ENCODE results near the gene ADAMTS7.
"Not testable (repeated sequence)": the region's sequence is repeated elsewhere in the genome, so short reads cannot be mapped to it uniquely, and the experiment has no call there.

The ADAMTS7 gene

DNA sequence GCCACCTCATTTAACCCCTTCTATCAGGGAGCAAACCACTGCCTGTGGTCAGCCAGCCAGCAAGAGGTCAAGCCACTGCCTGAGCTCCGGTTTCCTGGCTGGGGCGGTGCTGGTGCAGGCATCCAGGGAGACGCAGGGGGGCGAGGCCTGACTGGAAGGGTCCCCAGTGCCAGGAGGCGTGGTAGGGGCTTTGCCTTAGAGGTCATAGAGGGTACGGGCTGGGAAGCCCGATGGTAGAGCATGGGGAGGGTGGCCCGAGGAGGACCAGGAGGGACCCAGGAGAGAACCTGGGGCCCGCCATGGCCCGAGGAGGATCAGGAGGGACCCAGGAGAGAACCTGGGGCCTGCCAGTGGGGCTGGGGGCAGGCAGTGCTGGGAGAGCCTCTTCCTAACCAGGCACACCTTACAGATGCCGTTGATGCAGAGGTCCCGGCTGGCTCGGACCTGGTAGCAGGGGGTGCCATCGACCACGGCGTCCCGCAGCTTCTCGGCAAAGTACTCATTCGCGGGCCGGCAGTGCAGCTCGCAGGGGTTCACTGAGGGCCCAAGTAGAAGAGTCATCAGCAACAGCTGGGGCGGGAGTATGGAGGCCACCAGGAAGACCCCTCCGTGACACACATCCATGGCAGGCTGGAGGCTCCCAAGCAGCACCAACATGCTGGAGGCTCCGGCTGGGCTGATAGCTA is 37.4 kb downstream of the ADAMTS7 start:
- not testable (repeated sequence) for H3K4me1 ChIP-seq (ENCODE audit: control insufficient read depth, insufficient read depth, low read length); H3K4me3 ChIP-seq (ENCODE audit: low read length); H3K9ac ChIP-seq (ENCODE audit: low read length); H3K27ac ChIP-seq (ENCODE audit: low read depth, low read length); H3K27me3 ChIP-seq (ENCODE audit: control insufficient read depth, insufficient read depth, low read length); H3K36me3 ChIP-seq (ENCODE audit: control insufficient read depth, insufficient read depth, low read length)

DNA sequence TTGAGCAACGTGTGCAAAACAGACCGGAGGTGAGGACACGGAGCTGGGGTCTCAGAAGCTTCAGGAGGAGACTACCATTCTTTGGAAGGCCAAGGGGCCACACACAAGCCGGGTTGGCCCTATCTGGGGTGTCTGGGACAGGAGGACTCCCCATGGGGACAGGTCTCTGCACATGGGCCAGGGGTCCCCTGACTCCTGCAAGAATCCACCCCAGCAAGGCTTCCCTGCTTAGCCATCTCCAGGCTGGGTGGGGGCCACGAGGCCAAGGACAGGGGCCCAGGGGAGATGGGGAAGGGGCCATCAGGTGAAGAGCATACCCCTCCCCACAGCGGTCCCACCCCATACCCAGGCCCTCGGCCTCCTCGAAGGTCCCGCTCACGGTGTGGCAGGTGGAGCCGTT is 38.5 kb downstream of the ADAMTS7 start:
- no peaks in the 10 kb centered on the region for H3K27me3 ChIP-seq (ENCODE audit: control insufficient read depth, insufficient read depth, low read length)
- no peaks in the 10 kb centered on the region for H3K4me1 ChIP-seq (ENCODE audit: control insufficient read depth, insufficient read depth, low read length)
- H3K36me3 ChIP-seq (ENCODE audit: control insufficient read depth, insufficient read depth, low read length), result no peaks in the 10 kb centered on the region
- H3K4me3 ChIP-seq (ENCODE audit: low read length), result no peak overlapping the region
- H3K9ac ChIP-seq (ENCODE audit: low read length), result no peak overlapping the region
- H3K27ac ChIP-seq (ENCODE audit: low read depth, low read length), result no peak overlapping the region

DNA sequence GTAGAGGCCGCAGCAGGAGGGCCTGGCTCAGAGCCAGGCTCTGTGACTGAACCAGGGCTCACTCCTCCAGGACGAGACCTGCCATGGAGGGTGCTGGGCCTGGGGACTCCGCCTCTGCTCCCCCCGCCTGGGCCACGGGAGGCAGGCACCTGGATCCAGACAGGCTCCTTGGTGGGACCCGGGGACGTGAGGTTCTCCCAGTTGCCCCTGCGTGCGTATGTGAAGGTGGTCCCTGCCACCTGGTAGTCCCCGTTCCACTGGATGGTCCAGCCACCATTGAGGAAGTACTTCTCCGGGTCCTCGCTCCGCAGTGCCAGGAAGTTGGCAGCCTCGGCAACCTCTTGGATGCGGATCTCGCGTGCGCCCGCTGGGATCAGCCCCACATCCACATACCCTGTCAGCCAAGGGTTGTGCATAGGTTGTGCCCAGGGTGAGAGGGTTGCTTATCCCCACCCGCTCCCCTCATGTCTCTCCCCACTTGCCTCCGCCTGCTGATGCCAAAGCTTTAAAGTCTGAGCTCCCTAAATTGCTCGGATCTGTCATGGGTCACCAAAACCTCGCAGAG is 39.7 kb downstream of the ADAMTS7 start:
- H3K27me3 ChIP-seq (ENCODE audit: control insufficient read depth, insufficient read depth, low read length); H3K27ac ChIP-seq (ENCODE audit: low read depth, low read length); H3K36me3 ChIP-seq (ENCODE audit: control insufficient read depth, insufficient read depth, low read length); H3K4me3 ChIP-seq (ENCODE audit: low read length); H3K9ac ChIP-seq (ENCODE audit: low read length); H3K4me1 ChIP-seq (ENCODE audit: control insufficient read depth, insufficient read depth, low read length): not testable (repeated sequence)

DNA sequence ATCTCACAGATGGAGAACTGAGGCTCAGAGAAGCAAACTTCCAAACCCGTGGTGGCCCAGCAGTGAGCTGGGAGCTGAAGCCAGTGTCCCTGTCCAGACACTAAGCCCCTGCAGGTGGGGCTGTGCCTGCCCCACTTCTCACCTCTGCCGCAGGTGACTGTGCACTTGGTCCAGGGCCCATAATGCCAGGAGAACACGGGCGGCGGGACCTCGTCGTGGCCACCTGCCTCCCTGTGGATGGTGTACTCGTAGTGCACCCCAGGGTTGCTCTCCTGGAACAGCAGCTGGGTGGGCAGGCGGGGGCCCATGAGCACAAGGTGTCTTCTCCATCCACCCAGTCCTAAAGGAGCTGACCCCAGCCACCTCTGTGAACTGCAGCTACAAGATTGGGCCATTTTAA is 40.2 kb downstream of the ADAMTS7 start:
- not testable (repeated sequence) for H3K4me3 ChIP-seq (ENCODE audit: low read length); H3K27ac ChIP-seq (ENCODE audit: low read depth, low read length); H3K9ac ChIP-seq (ENCODE audit: low read length); H3K4me1 ChIP-seq (ENCODE audit: control insufficient read depth, insufficient read depth, low read length); H3K27me3 ChIP-seq (ENCODE audit: control insufficient read depth, insufficient read depth, low read length); H3K36me3 ChIP-seq (ENCODE audit: control insufficient read depth, insufficient read depth, low read length)

DNA sequence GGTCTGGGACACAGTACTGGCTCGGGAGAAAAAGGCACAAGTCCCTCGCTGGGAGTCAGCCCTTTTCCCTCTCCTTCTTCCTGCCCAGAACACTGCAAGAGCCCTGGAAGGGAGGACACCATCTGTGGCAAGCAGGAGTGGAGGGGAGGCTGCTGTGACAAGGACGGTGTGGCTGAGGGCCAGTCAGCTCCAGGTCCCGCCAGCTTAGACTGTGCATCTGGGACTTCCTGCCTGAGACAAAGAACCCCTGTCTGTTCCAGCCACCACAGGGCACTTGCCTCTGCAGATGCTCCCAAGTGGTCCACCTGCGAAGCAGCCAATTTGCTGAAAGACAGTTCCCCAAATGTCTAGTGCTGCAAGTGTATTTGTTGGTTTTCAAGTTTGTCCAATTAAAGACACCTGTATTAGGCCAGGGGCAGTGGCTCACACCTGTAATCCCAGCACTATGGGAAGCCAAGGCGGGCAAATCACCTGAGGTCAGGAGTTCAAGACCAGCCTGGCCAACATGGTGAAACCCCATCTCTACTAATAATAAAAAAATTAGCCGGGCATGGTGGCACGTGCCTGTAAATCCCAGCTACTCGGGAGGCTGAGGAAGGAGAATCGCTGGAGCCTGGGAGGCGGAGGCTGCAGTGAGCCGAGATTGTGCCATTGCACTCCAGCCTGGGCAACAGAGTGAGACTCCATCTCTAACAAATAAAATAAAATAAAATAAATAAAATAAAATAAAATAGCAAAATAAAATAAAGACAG is 41.6 kb downstream of the ADAMTS7 start:
- H3K9ac ChIP-seq (ENCODE audit: low read length); H3K4me1 ChIP-seq (ENCODE audit: control insufficient read depth, insufficient read depth, low read length); H3K27me3 ChIP-seq (ENCODE audit: control insufficient read depth, insufficient read depth, low read length); H3K27ac ChIP-seq (ENCODE audit: low read depth, low read length); H3K4me3 ChIP-seq (ENCODE audit: low read length); H3K36me3 ChIP-seq (ENCODE audit: control insufficient read depth, insufficient read depth, low read length): not testable (repeated sequence)

DNA sequence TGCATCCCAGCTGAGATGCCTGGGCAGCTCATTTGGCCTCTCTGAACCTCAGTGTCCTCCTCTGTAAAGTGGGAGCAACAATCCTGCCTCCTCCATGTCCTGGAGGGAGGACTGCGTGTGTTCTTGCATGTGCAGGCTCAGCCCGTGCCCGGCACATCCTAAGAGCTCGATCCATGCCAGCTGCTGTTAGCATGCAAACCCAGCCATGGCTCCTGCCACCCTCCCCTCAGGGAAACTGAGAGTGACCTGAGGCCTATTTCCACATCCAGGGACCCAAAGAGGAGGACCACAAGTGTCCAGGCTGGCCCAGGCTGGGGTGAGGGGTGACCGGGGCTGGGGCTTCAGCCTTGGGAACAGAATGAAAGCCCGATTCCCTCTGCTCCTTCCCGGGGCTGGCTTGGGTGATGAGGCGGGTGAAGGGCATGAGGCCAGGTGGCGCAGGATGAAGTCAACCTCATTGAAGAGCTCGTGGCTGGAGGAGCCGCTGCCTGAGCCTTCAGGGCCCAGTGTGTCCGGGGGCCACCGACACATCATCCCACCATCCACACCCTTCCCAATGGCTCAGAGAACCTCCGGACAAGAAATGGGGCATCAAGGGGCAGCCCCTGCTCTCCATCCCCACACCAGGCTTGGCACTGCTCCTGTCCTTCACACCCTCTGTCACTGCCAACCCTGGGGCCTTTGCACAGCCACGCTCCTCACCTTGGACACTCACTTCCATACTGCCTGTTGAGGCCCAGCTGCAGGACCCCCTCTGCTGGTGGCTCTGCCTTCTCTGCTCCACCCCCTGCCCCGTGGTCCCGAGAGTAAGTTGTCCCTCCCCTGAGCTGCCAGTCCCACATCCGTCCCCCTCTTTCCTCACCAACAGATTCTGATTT is 42.5 kb downstream of the ADAMTS7 start:
- no peak overlapping the region for H3K4me3 ChIP-seq (ENCODE audit: low read length)

DNA sequence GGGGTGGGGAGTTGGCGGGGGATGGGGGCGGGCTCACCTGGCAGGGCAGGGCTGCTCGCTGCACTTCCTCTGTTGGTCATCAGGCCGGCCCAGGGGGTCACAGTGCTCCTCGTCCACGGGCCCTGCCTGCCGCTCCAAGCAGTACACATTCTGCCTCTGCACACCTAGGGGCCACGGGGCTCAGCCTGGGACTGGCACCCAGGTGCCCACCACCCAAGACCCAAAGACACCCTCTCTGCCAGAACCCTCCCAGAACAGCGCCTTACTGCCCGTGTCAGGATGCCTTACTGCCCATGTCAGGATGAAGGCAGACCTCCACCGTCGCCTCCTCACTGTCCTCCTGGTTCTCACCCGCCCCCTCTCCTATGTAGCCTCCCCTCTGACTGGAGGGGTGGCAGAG is 43.2 kb downstream of the ADAMTS7 start:
- H3K27me3 ChIP-seq (ENCODE audit: control insufficient read depth, insufficient read depth, low read length), result no peaks in the 10 kb centered on the region
- H3K27ac ChIP-seq (ENCODE audit: low read depth, low read length), result no peak overlapping the region
- no peaks in the 10 kb centered on the region for H3K36me3 ChIP-seq (ENCODE audit: control insufficient read depth, insufficient read depth, low read length)
- H3K4me1 ChIP-seq (ENCODE audit: control insufficient read depth, insufficient read depth, low read length), result no peaks in the 10 kb centered on the region
- no peak overlapping the region for H3K9ac ChIP-seq (ENCODE audit: low read length)
- H3K4me3 ChIP-seq (ENCODE audit: low read length), result no peak overlapping the region

More for the DNA sequence above, 42.5 kb downstream of the ADAMTS7 start:
- Histone ChIP-seq H3K4me1 (ENCODE audit: control insufficient read depth, insufficient read depth, low read length) (no peaks in the 10 kb centered on the region), H3K9ac (ENCODE audit: low read length) (no peak overlapping the region), H3K36me3 (ENCODE audit: control insufficient read depth, insufficient read depth, low read length) (no peaks in the 10 kb centered on the region), H3K27me3 (ENCODE audit: control insufficient read depth, insufficient read depth, low read length) (no peaks in the 10 kb centered on the region), H3K27ac (ENCODE audit: low read depth, low read length) (no peak overlapping the region)

DNA sequence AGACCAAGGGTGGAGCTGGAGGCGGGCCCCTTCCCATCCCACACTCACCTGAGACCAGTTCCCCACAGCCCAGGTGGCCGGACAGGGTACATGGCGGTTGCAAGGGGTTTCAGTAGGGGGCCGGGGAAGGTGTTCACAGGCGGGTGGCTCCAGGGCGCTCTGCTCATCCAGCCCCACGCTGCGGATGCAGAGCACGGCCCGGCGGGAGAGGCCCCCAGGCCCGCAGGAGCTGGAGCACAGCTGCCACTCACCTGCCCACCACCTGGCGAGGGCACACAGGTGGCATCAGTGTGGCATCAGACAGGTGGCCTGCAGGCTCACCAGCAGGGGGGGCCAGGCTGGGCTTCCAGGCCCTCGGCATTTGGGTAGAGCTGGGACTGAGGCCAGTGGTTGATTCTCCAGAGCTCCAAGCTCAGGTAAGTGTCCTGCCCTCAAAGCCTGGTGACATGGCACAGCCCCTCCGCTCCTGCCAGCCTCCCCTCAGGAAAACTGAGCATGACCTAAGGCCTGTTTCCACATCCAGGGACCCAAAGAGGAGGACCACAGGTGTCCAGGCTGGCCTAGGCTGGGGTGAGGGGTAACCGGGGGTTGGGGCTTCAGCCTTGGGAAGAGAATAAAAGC is 43.8 kb downstream of the ADAMTS7 start:
- Histone ChIP-seq H3K36me3 (ENCODE audit: control insufficient read depth, insufficient read depth, low read length) (no peaks in the 10 kb centered on the region), H3K9ac (ENCODE audit: low read length) (no peak overlapping the region), H3K4me1 (ENCODE audit: control insufficient read depth, insufficient read depth, low read length) (no peaks in the 10 kb centered on the region), H3K4me3 (ENCODE audit: low read length) (no peak overlapping the region), H3K27ac (ENCODE audit: low read depth, low read length) (no peak overlapping the region), H3K27me3 (ENCODE audit: control insufficient read depth, insufficient read depth, low read length) (no peaks in the 10 kb centered on the region)

DNA sequence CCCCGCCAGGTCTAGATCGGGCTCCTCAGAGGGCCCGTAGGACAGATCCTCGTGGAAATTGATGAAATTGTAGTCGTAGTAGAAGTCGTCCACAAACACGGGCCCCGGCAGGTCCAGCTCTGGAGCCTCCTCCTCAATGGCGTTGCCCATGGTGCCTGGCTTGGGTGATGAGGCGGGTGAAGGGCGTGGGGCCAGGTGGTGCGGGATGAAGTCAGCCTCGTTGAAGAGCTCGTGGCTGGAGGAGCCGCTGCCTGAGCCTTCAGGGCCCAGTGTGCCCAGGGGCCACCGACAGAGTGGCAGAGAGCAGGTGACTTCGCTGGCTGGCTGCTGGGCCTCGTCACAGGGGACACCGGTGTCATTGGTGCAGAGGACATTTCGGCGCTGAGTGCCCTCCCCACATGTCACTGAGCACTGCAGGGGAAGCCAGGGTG is 44.6 kb downstream of the ADAMTS7 start:
- H3K27ac ChIP-seq (ENCODE audit: low read depth, low read length); H3K36me3 ChIP-seq (ENCODE audit: control insufficient read depth, insufficient read depth, low read length); H3K4me3 ChIP-seq (ENCODE audit: low read length); H3K9ac ChIP-seq (ENCODE audit: low read length); H3K4me1 ChIP-seq (ENCODE audit: control insufficient read depth, insufficient read depth, low read length); H3K27me3 ChIP-seq (ENCODE audit: control insufficient read depth, insufficient read depth, low read length): not testable (repeated sequence)

DNA sequence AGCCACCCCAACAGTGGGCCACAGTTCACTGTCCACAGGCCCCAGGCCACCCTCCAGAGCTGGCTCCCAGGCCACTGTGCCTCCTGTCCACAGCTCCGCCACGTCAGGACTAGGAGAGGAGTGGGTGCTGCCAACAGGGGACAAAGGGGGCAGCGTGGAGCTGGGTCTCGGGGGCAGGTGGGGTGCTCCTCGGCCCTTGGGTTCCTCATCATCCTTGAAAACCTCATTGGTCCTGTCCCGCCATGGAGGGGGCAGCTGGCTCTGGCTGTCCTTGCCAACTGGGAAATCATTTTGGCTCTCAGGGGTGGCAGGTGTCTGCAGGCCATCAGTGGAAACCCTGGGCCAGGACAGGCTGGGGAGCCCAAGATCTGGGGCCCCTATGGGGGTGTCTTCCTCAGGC is 45.2 kb downstream of the ADAMTS7 start:
- Histone ChIP-seq H3K9ac (ENCODE audit: low read length) (no peak overlapping the region), H3K27me3 (ENCODE audit: control insufficient read depth, insufficient read depth, low read length) (no peaks in the 10 kb centered on the region), H3K36me3 (ENCODE audit: control insufficient read depth, insufficient read depth, low read length) (no peaks in the 10 kb centered on the region), H3K4me3 (ENCODE audit: low read length) (no peak overlapping the region), H3K27ac (ENCODE audit: low read depth, low read length) (no peak overlapping the region), H3K4me1 (ENCODE audit: control insufficient read depth, insufficient read depth, low read length) (no peaks in the 10 kb centered on the region)

DNA sequence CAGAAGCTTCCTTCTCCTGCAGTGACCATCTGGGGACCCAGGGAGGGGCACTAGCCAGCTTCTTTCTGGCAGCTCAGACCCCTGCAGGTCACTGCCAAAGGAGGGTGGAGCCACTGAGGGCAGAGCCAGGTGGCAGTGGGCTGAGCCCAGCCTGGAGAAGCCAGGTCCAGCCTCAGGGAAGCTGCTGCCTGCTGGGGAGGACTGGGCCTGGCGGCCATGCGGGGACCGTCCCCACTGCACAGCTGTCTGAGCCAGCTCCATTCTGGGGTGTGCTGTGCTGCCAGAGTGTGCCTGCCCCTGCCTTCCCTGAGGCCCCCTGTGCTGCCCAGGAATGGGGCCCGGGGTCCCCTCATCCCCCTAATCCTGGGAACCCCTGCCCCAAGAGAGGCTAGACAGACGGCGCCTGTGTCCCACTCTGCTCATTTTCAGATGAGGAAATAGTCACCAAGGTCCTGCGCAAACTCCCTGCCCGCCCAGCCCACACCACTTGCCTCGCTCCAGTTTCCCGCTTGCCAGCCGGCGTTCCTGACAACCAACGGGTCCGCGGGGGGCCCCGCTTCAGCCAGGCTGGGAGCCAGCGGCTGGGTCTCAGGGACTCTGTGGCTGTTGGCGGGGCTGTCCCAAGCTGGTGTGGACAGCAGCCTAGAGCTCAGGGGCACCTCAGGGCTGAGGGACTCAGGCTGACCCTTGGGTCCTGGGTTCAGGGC is 46.0 kb downstream of the ADAMTS7 start:
- not testable (repeated sequence) for H3K4me3 ChIP-seq (ENCODE audit: low read length); H3K27ac ChIP-seq (ENCODE audit: low read depth, low read length); H3K27me3 ChIP-seq (ENCODE audit: control insufficient read depth, insufficient read depth, low read length); H3K9ac ChIP-seq (ENCODE audit: low read length); H3K4me1 ChIP-seq (ENCODE audit: control insufficient read depth, insufficient read depth, low read length); H3K36me3 ChIP-seq (ENCODE audit: control insufficient read depth, insufficient read depth, low read length)

Measured in rectal smooth muscle tissue (tissue), 1 donor.